ENCODE measurements around the gene KIRREL3.

The KIRREL3 gene

DNA sequence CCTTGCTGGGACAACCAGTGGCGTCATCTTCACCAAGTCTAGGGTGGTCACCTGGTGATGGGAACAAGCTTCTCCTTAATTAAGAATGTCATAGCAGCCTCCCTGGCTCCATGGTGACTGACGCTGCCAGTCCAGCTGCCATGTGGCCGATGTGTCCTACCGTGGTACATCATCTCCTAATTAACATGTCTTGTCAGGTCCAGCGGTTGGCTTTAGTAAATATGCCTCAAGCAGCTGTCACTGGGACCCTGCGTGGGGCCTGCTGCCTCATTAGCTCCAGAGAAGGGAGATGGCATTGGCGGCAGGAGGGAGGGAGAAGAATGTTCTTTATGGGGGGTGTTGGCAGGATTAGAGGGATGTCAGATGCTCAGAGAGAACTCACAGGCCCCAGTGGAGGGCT, 373.1 kb downstream of the KIRREL3 start:
- TF ChIP-seq, protein P1, sequence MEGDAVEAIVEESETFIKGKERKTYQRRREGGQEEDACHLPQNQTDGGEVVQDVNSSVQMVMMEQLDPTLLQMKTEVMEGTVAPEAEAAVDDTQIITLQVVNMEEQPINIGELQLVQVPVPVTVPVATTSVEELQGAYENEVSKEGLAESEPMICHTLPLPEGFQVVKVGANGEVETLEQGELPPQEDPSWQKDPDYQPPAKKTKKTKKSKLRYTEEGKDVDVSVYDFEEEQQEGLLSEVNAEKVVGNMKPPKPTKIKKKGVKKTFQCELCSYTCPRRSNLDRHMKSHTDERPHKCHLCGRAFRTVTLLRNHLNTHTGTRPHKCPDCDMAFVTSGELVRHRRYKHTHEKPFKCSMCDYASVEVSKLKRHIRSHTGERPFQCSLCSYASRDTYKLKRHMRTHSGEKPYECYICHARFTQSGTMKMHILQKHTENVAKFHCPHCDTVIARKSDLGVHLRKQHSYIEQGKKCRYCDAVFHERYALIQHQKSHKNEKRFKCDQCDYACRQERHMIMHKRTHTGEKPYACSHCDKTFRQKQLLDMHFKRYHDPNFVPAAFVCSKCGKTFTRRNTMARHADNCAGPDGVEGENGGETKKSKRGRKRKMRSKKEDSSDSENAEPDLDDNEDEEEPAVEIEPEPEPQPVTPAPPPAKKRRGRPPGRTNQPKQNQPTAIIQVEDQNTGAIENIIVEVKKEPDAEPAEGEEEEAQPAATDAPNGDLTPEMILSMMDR (conservative IDR thresholded peaks at IDR 0.05; ENCODE audit: low read depth, low read length) = no peak
- H3K4me3 ChIP-seq (ENCODE audit: low read length) = no peak overlapping the region
- no peak for DNase-seq (ENCODE audit: low read depth)

DNA sequence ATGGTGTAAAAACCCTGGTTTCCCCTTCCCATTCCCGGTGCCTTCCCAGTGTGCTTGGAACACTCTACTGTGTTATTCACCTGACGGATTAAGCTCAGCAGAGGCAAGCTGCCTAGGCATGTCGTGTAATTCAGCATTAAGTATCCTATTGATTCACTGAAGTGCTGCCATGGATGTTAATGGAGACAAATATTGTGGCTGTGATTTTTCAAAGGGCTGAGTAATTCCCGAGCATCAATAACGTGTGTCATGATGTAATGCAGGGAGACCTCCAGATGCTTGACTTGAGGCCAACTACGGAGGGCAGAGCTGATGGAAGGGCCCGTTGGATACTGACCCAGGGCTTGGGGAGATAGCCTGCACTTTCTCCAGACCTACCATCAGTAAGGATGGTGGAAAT, 376.1 kb downstream of the KIRREL3 start:
- TF ChIP-seq, protein P1 (conservative IDR thresholded peaks at IDR 0.05; ENCODE audit: low read depth, low read length) = no peak
- no peak overlapping the region for H3K4me3 ChIP-seq (ENCODE audit: low read length)
- DNase-seq (ENCODE audit: low read depth) = no peak

DNA sequence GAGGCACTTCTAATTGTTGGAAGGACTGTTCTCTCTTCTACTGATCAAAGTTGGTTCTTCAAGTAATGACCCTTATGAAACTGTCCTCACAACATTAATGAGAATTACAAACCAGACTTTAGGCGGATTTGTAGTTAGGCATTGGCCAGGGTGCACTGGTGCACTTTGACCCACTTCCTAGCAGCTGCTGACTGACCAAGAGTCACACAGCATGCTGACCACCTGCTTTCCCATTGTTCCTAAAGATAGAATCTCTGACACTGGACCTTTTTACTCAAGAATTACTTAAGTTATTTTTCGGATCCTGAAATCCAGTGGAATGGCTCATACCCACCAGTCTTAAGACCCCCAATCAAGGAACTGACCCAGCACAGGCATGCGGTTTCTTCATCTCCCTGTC, 381.1 kb downstream of the KIRREL3 start:
- TF ChIP-seq, protein P1 (conservative IDR thresholded peaks at IDR 0.05; ENCODE audit: low read depth, low read length) = no peak
- no peak for DNase-seq (ENCODE audit: low read depth)
- no peak overlapping the region for H3K4me3 ChIP-seq (ENCODE audit: low read length)

DNA sequence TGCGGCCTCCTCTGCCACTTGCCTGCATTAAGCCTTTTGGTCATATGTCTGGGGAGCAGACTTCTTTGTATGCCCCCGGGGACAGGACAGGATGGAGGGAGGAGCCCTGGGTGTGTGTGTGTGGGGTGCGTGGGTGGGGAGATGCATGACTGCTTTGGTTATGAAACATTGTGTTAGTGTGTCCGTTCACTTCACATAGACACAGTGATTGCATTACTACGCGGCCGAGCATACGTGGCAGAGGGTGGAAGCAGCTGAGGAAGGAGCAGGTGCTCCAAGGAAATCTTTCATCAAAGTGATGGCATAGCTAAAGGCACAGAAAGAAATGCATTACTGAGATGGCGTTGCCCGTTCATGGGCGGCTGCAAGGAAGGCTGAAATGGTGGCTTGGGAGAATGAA, 384.7 kb downstream of the KIRREL3 start:
- H3K4me3 ChIP-seq (ENCODE audit: low read length) = no peak overlapping the region
- TF ChIP-seq, protein P1 (conservative IDR thresholded peaks at IDR 0.05; ENCODE audit: low read depth, low read length) = no peak

DNA sequence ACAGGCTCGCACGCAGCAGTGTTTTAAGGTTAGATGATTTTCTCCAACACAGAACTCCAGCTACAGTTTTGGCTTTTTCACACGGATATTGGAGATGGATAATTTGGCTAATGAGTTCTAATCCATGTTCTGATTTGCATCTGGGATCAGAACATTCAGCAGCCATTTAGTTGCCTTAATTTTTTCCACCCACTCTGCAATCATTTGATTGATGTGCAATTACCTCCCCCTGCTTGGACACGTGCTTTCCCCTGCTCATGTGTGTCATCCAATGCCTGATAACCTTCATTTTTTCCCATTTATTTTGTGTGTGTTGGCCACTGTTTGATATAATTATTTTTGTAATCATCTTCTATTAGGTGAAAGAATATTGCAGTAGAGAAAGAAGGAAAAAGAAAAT, 387.3 kb downstream of the KIRREL3 start:
- no peak overlapping the region for H3K4me3 ChIP-seq (ENCODE audit: low read length)
- no peak for DNase-seq (ENCODE audit: low read depth)
- TF ChIP-seq, protein P1 (conservative IDR thresholded peaks at IDR 0.05; ENCODE audit: low read depth, low read length) = no peak

More for the DNA sequence above, 384.7 kb downstream of the KIRREL3 start:
- DNase-seq (ENCODE audit: low read depth) = no peak

DNA sequence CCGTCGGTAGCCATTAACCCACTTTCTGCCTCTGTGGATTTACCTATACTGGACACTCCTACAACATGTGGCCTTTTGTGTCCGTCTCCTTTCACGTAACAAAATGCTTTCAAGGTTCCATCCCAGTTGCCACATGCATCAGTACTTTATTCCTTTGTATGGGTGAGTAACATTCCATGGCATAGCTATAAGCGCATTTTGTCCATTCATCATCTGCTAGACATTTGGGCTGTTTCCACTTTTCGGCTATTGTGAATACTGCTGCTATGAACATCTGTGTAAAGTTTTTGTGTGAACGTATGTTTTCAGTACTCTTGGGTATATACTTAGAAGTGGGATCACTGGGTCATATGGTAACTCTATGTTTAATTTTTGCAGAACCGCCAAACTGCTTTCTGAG, 387.9 kb downstream of the KIRREL3 start:
- H3K4me3 ChIP-seq (ENCODE audit: low read length) = no peak overlapping the region
- TF ChIP-seq, protein P1 (conservative IDR thresholded peaks at IDR 0.05; ENCODE audit: low read depth, low read length) = no peak
- no peak for DNase-seq (ENCODE audit: low read depth)

DNA sequence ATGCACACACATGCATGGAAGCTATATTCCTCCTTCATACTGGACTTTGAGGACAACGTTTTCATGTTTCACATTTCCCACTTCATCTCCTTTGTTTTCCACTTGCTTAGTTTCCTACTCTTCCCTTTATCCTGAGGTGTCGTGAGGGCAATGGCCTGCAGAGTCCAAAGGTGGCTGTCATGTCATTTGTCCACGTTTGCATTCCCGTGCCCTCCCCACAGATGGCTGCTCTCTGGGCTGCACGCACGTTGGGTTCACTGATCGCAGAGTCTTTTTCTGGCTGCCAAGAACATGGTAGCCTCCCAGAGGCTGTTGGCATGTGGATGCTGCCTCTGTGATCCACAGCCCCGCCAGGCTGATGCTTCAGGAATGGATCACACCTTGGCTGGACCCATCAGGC, 389.1 kb downstream of the KIRREL3 start:
- no peak overlapping the region for H3K4me3 ChIP-seq (ENCODE audit: low read length)
- DNase-seq (ENCODE audit: low read depth) = no peak
- TF ChIP-seq, protein P1 (conservative IDR thresholded peaks at IDR 0.05; ENCODE audit: low read depth, low read length) = no peak
